Fibroblast of gingiva (primary cell): ENCODE measurements around the gene GUF1.
"Not testable (repeated sequence)": the region's sequence is repeated elsewhere in the genome, so short reads cannot be mapped to it uniquely, and the experiment has no call there.

Experiments used
- DNase-seq: peaks from one replicate; pipeline ENCODE4 v3.0.0-alpha.2; 2011; ENCODE audit warnings: low read depth

The GUF1 gene

DNA sequence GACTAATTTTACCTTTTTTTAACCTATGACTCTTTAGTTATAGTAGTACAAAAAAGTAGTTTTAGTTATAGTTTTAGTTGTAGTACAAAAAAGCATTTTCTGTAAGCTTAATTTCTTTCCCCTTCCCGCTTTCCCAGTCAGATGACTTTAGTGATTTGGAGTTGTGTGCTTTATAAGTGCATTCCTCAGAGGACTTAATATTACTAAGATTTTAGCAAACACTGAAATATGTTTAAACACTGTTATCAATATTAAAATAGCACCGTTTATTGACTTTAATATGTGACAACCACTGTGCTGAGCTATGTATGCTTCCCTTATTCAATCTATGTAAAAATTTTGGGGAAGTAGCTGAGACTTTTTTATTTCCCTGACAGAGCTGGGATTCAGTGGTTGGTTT is 22.8 kb downstream of the GUF1 start:
- DNase-seq: no peak

DNA sequence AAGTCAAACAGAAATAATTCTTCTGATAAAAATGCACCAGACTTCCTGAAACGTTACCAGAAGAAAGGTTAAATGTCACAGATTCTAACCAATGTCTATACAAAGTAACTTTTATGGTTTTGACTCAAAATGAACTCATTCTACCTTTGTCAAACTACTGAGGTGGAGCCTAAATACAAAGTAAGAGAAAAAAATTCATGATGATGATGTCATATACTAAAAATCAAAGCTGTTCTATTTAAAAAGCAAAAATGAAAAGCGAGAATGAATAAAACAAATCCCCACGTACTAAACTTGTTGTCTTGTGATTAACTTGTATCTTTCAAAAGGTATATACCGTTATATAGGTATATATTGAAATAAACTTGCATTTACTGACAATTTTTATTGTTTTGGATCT is 26.5 kb downstream of the GUF1 start:
- DNase-seq: no peak

DNA sequence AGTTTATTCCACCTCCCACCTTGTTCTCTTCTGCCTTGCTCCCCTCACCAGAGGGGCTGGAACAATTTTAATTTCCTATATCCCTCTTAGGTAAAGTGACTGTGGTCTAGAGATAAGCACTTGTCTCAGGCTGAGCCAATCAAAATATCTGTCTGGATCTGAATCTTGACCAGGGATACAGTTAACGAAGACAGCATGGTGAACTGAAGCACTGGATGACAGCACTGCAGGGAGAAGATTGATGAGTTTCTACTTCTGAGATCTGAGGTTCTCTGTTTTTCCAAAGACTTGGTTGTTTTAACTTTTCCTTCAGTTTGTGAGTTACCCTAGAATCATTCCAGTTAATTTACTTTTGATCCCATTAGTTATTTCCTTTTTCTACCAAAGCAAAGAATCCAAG is 34.9 kb downstream of the GUF1 start:
- DNase-seq: no peak

DNA sequence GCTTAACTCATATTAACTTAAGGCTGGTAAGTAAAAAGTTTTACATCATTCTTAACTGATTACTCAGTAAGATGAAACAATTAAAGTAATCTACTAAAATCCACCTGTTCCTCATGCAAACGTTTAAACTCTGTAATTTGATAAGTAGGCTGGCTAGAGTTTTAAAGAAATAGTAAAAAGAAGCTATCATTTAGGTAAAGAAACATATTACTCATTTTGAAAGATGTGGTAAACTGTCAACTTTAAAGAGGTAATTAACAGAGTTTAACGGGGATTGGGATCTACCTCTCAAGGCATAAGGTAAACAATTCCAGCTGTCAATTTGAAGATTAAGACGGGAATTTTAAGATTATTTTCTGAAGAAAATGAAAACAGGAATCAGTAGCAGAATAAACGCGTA is 38.4 kb downstream of the GUF1 start:
- DNase-seq: no peak

DNA sequence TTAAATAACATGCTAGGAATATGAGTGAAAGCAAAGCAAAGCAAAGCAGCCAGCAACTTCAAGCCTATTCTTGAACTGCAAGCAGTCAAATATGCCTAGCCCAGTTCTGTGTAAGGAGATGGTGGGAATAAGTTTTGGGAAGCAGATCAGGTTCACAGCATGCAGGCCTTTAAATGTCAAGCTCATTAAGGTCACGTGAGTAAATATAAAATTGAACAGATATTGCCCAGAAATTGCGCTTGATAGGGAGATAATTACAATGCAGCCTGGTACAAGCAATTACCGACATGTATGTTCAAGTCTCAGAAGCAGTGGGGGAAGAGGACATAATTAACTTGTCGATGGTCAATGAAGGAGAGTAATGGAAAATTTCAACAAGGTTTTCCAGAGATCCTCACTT is 42.2 kb downstream of the GUF1 start:
- DNase-seq: no peak

GRCh38 chr4:44722001-44722400 is 43.8 kb downstream of the GUF1 start:
- DNase-seq: no peak

GRCh38 chr4:44725166-44725565 is 46.9 kb downstream of the GUF1 start:
- DNase-seq: no peak

- peak; percentile 20 for DNase-seq
Observed at GRCh38 chr4:44725726-44726037, 47.5 kb downstream of the GUF1 start.

DNA sequence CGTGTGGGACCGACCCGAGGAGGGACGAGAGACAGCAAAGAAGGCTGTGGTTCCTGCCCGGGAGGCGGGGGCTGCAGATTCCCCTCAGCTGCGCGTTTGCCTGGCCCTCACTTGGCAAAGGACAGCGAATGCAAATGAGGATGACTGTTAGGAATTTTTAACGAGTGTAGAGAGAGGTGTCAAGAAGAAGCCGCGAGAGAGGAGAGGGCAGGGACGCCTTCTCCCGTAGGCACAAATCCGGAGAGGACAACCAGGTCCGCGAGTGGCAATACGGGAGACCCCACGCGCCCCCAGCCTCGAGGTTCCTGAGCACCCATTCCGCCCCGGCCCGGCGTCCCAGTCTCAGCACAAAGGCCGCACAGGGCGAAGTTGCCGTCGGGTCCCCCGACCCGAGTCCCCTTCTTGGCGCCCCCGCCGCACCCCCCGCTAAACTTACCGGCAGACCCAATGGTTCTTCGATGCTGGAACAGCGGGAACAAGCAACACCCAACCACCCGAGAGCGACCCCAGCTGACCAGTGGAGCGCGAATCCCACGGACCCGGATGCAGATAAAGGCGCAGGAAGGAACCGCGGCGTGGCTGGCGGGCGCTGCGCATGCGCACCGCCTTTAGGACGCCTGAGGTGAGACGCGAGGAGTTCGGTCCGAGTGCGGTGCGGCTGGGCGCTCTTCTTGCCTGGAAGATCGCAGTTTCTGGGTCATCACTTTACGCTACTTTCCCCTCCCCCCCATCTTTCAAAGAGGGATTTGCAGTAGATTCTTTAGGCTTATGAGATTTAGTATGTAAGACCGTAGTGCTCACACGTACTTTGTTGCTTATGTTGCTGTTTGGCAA is 48.0 kb downstream of the GUF1 start, which contains the start of gene GNPDA2:
GNPDA2 (minus strand) TSS at position 519 of the 834 bp plus-strand sequence. CDS start 4,349 bp downstream, outside the sequence.
- DNase-seq: peak; percentile 84

DNA sequence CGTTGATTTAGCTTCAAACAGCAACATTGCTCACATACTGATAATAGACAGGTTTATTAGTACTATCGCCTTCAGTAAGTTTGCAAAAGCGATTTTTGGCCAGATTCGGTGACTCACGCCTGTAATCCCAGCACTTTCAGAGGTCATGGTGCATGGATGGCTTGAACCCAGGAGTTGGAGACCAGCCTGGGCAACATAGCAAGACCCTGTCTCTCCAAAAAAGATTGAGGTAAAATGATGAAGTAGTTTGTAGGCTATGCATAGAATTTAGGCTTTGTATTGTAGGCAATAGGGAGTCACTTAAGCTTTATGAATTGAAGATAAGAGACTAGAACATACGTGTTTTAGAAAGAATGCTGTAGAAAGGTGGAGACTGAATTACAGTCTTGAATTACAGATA is 49.3 kb downstream of the GUF1 start:
- DNase-seq: no peak

GRCh38 chr4:44728694-44729093 is 50.5 kb downstream of the GUF1 start:
- not testable (repeated sequence) for DNase-seq

DNA sequence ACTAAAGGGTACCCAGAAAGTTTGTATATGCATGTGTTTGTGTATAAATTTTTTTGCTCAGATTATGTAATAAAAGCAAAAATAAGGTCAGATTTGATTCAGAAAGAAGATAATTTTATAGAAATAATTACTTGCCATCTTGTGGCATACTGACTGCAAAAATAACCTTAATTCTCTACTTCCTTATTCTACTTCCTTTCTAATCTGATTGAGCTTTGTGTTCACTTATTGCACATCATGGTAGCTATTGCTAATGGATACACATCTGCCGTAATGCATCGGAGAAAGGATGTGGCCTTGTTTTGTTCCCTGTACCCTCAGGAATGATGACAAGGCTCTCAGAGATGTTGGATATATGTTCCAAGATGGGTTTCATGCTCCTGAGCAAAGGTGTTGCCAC is 58.7 kb downstream of the GUF1 start:
- no peak for DNase-seq

DNA sequence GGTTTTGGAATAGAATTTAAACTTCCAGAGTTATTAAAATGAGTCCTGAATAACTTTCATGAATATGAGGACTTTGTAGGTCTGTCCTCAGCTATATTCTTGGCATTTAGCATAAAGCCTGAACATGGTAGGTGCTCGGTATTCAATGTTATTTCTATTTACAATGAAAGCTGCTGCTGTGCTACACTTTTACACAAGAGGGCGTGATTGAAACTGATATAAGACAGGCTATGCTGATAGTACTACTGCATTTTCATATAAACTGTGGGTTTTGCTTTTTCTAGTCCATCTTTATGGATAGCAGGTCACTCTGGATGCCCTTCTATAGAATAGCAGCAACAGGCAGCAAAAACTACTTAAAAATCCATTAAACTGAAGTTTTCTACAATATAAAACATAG is 60.4 kb downstream of the GUF1 start:
- no peak for DNase-seq

DNA sequence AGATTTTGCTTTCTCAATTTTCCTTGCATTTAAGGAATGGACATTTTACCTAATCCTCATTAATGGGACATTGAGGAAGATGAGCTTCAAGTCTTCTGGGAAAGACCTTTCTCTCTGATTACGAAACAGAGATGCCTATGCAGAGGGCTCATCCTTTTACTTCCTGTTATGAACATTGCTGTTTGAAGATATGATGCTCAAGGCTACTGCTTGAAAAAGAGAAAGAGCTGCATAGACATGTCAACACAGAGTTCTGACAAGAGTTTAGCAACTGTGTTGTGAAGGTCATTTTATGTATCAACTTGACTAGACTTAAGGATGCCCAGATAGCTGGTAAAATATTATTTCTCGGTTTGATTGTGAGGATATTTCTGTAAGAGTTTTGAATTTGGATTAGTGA is 62.0 kb downstream of the GUF1 start:
- no peak for DNase-seq
